ENCODE measurements around the gene KIAA0930.
"Not testable (repeated sequence)": the region's sequence is repeated elsewhere in the genome, so short reads cannot be mapped to it uniquely, and the experiment has no call there.

Gene KIAA0930
- total RNA-seq: 62.4 to 107 (median 74.3) reads per million in 4 experiments

- DNase-seq: peak; percentile 86
Measured at GRCh38 chr22:45240810-45241631, at the start of gene KIAA0930. KIAA0930 (minus strand) TSS chr22:45240894; CDS start chr22:45240703, 191 bp downstream.

DNA sequence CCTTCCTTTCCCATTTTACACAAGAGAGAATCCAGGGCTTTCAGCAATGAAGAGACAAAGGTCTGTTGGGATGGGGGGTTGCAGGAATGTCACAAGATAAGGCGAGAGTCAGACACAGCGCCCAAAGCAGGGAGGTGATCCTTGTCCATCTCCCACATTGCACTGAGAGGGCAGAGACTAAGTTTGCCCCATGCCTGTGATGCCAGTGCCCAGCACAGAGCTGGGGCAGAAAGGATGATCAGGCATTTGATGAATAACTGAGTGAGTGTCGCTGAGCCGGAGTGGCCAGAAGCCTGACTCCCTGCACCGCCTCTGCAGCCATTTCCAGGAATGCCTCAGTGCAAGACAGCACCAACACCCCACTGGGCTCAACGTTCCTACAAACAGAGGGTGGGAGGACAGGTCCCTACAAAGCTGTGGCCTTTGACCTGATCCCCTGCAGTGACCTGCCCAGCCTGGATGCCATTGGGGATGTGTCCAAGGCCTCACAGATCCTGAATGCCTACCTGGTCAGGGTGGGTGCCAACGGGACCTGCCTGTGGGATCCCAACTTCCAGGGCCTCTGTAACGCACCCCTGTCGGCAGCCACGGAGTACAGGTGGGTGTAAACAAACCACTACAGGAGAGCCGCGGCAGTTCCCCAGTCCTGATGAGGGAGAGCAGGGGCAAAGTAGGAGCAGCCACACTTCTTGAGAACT lies 46.3 kb upstream of the KIAA0930 start:
- no peak for DNase-seq

DNA sequence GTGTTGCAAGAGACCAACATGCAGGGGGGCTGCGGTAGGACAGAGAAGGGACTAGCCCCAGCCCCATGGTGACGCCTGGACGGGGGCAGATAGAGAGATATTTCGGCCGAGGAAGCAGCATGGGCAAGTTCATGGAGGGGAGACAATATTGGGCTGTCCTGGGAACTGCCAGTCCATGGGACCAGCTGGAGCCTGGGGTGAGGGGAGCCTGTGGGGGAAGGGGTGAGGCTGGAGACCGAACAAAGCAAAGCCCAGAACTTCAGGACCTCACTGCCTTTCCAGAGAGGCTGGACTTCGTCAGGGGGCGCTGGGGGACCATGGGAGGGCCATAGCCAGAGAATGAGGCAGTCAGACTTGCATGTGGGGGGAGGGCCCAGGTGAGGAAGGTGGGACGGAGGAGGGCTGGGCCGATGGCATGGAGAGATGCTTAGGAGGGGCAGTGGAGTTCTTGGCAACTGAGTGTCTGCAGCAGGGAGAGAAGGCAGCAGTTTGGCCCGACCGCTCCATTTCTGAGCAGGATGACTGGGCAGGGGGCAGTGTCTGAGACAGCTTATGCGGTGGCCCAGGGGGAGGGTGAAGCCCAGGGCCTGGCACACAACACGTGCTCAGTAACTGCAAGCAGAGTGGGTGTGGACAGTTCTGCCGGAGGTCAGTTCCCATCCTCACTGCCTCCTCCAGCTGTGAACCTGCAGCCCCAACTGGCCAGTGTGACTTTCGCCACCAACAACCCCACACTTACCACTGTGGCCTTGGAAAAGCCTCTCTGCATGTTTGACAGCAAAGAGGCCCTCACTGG lies 44.8 kb upstream of the KIAA0930 start:
- DNase-seq: no peak

- peak; percentile 55 for DNase-seq
Measured at GRCh38 chr22:45284705-45285262, 44.1 kb upstream of the KIAA0930 start, which contains the start of gene UPK3A. UPK3A (plus strand) TSS chr22:45284949; CDS start chr22:45285014, 65 bp downstream.

GRCh38 chr22:45281010-45281409 lies 40.3 kb upstream of the KIAA0930 start:
- no peak for DNase-seq

DNA sequence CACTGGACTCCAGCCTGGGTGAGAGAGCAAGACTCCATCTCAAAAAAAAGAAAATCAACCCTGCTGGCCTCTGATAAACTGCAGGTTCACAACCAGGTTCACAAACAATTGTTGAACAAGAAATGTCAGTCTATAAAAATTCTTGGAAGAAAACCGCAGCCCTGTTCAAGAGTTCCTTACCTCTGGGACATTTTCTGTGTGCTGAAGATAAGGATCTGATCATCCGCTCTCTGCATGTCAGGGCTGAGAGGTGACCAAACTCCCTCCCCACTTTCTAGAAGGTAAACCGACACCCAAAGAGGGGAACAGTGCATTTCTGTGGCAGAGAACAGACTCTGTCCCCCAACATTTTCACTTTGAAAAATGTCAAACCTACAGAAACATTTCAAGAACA lies 39.9 kb upstream of the KIAA0930 start:
- no peak for DNase-seq

GRCh38 chr22:45278125-45278524 lies 37.4 kb upstream of the KIAA0930 start:
- DNase-seq: no peak

- not testable (repeated sequence) for DNase-seq
Measured at GRCh38 chr22:45277720-45278119, 37.0 kb upstream of the KIAA0930 start.

DNA sequence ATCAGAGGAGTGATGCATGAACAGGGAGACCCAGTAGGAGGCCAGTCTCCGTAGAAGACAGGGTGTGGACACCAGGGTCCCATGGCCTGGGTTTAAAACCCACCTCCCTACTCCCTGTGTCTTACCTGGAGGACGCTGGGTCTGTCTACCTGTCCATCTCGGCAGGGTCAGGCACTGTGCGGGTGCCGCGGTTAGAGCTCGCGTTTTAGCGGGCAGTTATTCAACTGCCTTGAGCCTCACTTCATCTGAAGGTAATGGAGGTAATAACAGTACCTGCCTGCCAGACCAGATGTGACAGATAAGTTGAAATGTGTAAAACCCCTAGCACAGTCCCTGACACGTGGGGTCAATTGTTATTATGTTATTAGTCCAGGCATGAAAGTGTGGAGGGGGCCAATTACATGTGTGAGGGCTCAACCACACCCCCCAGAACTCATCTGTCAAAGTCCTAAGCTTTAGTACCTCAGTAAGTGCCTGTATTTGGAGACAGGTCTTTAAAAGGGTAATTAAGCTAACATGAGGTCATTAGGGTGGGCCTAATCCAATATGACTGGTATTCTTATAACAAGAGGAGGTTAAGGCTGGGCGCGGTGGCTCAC lies 35.9 kb upstream of the KIAA0930 start:
- DNase-seq: no peak

- no peak for DNase-seq
Measured at GRCh38 chr22:45273452-45274075, 32.9 kb upstream of the KIAA0930 start.

- no peak for DNase-seq
Measured at GRCh38 chr22:45272498-45272897, 31.8 kb upstream of the KIAA0930 start.

GRCh38 chr22:45271667-45272201 lies 31.0 kb upstream of the KIAA0930 start:
- no peak for DNase-seq

DNA sequence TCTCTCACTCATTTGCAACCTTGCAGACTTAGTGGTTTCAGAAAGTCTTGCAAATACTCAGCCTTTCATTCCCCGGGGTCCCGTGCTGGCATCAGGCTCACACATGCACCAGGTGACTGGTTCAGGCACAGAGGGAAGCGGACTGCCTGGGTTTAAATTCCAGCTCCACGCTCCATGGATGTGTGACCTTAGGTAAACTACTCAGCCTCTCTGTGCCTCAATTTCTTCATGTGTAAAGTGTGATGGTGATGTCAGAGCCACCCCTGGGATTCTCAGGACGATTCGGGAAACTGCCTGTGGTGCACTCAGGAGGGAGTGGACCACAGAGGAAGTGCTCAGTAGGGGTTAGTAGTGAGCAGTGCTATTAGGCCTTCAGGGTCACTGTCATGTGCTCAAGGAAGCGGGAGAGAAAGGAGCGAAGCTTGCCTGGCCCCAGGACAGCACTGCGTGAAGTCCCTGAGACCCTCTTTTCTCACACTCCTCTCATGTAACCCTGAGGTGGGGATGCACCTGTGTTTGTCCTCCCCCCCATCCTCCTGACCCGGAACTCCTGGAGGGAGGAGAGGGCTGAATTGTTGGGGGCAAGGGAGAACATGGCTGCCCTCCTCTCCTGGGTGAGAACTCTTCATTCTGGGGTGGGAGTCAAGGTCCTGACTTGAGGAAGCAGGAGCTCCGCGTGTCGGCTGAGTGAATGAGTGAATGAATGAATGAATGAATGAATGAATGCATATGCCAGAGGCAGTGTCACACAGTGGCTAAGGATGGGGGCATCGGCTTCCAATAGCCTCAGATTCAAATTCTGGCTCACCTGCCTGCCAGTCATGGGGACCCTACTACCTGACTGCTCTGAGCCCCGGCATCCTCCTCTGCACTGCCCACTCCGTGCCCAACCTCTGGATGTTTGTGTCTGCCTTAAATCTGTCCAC lies 29.7 kb upstream of the KIAA0930 start:
- DNase-seq: no peak

DNA sequence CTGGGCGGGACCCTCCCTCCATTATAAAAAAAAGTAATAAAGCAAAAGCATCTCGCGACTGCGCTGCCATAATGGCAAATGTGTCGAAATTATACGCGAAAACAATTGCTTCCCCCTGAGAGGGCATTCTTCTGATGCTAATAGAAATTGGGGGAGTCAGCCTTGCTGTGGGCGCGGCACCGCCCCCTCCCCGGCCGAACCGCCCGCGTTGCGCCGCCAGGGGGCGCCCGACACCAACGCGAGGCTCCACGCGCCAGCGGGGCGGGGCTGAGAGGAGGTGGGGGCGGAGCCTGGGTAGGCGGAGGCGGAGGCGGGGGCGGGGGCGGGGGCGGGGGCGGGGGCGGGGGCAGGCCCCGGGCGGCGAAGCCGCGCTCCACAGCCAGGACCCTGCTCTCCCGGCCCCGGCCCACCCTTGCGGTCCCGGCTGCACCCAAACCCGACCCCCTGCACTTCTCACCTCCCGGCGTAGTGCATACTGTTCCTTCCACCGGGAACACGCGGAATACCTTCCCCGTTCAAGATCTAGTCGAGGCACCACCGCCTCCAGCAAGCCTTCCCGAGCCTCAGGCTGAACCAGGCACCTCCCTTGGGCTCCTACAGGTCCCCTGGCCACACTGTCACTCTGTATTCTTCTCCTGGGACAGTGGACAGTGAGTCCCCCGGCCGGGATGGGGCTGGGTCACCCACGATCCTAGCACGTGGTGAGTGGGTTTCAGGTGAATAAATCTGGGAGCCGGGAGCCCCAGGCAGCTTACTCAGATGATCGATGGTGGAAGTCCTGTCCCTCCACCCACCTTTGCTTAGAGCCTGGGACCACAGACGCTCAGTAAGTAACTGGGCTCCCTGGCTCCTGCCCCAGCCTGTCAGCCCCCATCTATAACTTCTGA lies 28.5 kb upstream of the KIAA0930 start:
- peak; percentile 90 for DNase-seq

GRCh38 chr22:45268167-45268957 lies 27.7 kb upstream of the KIAA0930 start:
- no peak for DNase-seq

DNA sequence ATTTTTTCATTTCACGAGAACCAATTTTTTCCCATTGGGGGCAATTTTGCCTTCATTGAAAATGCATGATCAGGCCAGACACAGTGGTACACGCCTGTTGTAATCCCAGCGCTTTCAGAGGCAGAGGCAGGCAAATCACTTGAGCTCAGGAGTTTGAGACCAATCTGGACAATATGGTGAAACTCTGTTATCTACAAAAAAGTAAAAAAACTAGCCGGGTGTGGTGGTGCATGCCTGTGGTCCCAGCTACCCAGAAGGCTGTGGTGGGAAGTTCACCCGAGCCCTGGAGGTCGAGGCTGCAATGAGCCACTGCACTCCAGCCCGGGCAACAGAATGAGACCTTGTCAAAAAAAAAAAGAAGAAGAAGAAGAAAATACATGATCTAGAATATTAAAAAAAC lies 24.8 kb upstream of the KIAA0930 start:
- no peak for DNase-seq

- DNase-seq: no peak
Measured at GRCh38 chr22:45263463-45264269, 23.0 kb upstream of the KIAA0930 start.
